ENCODE measurements around the gene CDIPT. TPM values are rescaled to one million over a fixed set of nuclear protein-coding genes. Genes with fewer than 3 reads are reported as not detected.

The CDIPT gene
- total and polyA plus RNA-seq, 2 of the 13 experiments (the other 11 are each of a cell fraction or from before 2014, with no cell fraction given) = 54.9 to 97.5 TPM

GRCh38 chr16:29897333-29897732, 34.3 kb upstream of the CDIPT start:
- no peak overlapping the region for H2AFZ ChIP-seq (ENCODE audit: low read length)
- POLR2A ChIA-PET = no interaction called here
- no peak overlapping the region for H3K9ac ChIP-seq (ENCODE audit: insufficient read depth, low read depth, low read length)
- DNase-seq (ENCODE audit: low spot score) = no peak
- no peaks in the 10 kb centered on the region; a peak in 1 of 5 replicates for H3K27me3 ChIP-seq (ENCODE audit: control insufficient read depth in 1 of 2, insufficient read depth in 2 of 2, low read length in 2 of 2)
- H3K27ac ChIP-seq (ENCODE audit: extremely low read length, insufficient read depth, low read length) = no peak overlapping the region
- peaks cover 5% of the 10 kb centered on the region; the same call in 1 of the 2 replicates for H4K20me1 ChIP-seq (ENCODE audit: insufficient read depth, low read length)
- BruUV-seq (replicated peaks) = no TSS peak
- no peaks in the 10 kb centered on the region for H3K9me3 ChIP-seq (ENCODE audit: low read length)
- H3K79me2 ChIP-seq (ENCODE audit: insufficient read depth, low read length) = peaks cover 14% of the 10 kb centered on the region
- CTCF ChIA-PET (ENCODE audit: low intra/inter-chr PET ratio, low total read pairs) = no interaction called here
- no peaks in the 10 kb centered on the region for H3K36me3 ChIP-seq (replicated peaks in 1 of 2; ENCODE audit: control insufficient read depth in 1 of 2, insufficient read depth in 2 of 2, low read length in 2 of 2)
- WGBS (ENCODE audit: low lambda C conversion rate) = 90% methylated on average over 4 of the region's 4 CpGs
- no peak for TF ChIP-seq KDM5B (CRISPR knock-in tag; IDR thresholded peaks at IDR 0.05; ENCODE audit: borderline replicate concordance)
- TF ChIP-seq ZNF337 (CRISPR knock-in tag; IDR thresholded peaks at IDR 0.05; ENCODE audit: borderline replicate concordance, low read depth) = no peak
- TF ChIP-seq ZNF570 (CRISPR knock-in tag; IDR thresholded peaks at IDR 0.05; ENCODE audit: borderline replicate concordance) = no peak
- 0 out of 2 replicates have a peak, but pooled peaks have one; percentile 50 for TF ChIP-seq PLRG1 (conservative IDR thresholded peaks at IDR 0.05)
- intact Hi-C loops (cut with micrococcal nuclease; ENCODE audit: unreplicated experiment) (no loop called here), in situ Hi-C loops (cut with HindIII; ENCODE audit: extremely low pct_ligation_motif_present, low pct_unique_long_range_greater_than_20kb) (no loop called here)
- peaks cover 49% of the 10 kb centered on the region for H3K4me1 ChIP-seq (ENCODE audit: insufficient read depth, low read length)
- no peak overlapping the region for H3K4me3 ChIP-seq (replicated peaks in 1 of 3; ENCODE audit: insufficient read depth in 1 of 3, low read depth in 2 of 3, low read length in 3 of 3)
- 0 out of 2 replicates have a peak overlapping the region, but pooled peaks have one; percentile 99 for H3K4me2 ChIP-seq (ENCODE audit: low read depth, low read length)
- peak; percentile 28 for FAIRE-seq
- ATAC-seq = no peak

GRCh38 chr16:29896841-29897240, 33.8 kb upstream of the CDIPT start:
- no peak for DNase-seq (ENCODE audit: low spot score)
- FAIRE-seq = no peak
- Histone ChIP-seq H3K9me3 (ENCODE audit: low read length) (no peaks in the 10 kb centered on the region), H3K27me3 (ENCODE audit: control insufficient read depth in 1 of 2, insufficient read depth in 2 of 2, low read length in 2 of 2) (no peaks in the 10 kb centered on the region; a peak in 1 of 5 replicates), H3K9ac (ENCODE audit: insufficient read depth, low read depth, low read length) (no peak overlapping the region), H4K20me1 (ENCODE audit: insufficient read depth, low read length) (peaks cover 5% of the 10 kb centered on the region; the same call in 1 of the 2 replicates), H3K4me3 (replicated peaks in 1 of 3; ENCODE audit: insufficient read depth in 1 of 3, low read depth in 2 of 3, low read length in 3 of 3) (no peak overlapping the region), H2AFZ (ENCODE audit: low read length) (no peak overlapping the region), H3K4me1 (ENCODE audit: insufficient read depth, low read length) (peaks cover 49% of the 10 kb centered on the region), H3K79me2 (ENCODE audit: insufficient read depth, low read length) (peaks cover 9% of the 10 kb centered on the region), H3K36me3 (replicated peaks in 1 of 2; ENCODE audit: control insufficient read depth in 1 of 2, insufficient read depth in 2 of 2, low read length in 2 of 2) (no peaks in the 10 kb centered on the region), H3K27ac (ENCODE audit: extremely low read length, insufficient read depth, low read length) (no peak overlapping the region), H3K4me2 (ENCODE audit: low read depth, low read length) (no peak overlapping the region)
- CTCF ChIA-PET (ENCODE audit: low intra/inter-chr PET ratio, low total read pairs) = no interaction called here
- in situ Hi-C loops (cut with HindIII; ENCODE audit: extremely low pct_ligation_motif_present, low pct_unique_long_range_greater_than_20kb) (no loop called here), intact Hi-C loops (cut with micrococcal nuclease; ENCODE audit: unreplicated experiment) (no loop called here)
- no TSS peak for BruUV-seq (replicated peaks)
- POLR2A ChIA-PET = no interaction called here
- WGBS (ENCODE audit: low lambda C conversion rate) = 92% methylated on average over 8 of the region's 15 CpGs
- TF ChIP-seq TIGD3 (CRISPR knock-in tag; IDR thresholded peaks at IDR 0.05; ENCODE audit: borderline replicate concordance) (no peak), BHLHE40 (IDR thresholded peaks at IDR 0.05; ENCODE audit: low read length) (no peak), IRF9 (CRISPR knock-in tag; IDR thresholded peaks at IDR 0.05; ENCODE audit: borderline replicate concordance) (no peak), MXD4 (CRISPR knock-in tag; IDR thresholded peaks at IDR 0.05) (no peak), SNAPC5 (CRISPR knock-in tag; IDR thresholded peaks at IDR 0.05; ENCODE audit: borderline replicate concordance) (no peak)
- ATAC-seq = no peak
